ENCODE measurements around the gene ANOS1. TPM values are rescaled to one million over a fixed set of nuclear protein-coding genes. Genes with fewer than 3 reads are reported as not detected.
"Not testable (repeated sequence)": the region's sequence is repeated elsewhere in the genome, so short reads cannot be mapped to it uniquely, and the experiment has no call there.

Gene ANOS1
- total RNA-seq: under 1 TPM in 1 of 2 experiments, not detected in 1; 0.03 TPM

GRCh38 chrX:8731559-8732395 lies at the start of gene ANOS1:
Gene ANOS1 (minus strand): TSS chrX:8732137. CDS start chrX:8732036, 101 bp downstream.
- H3K36me3 Mint-ChIP-seq (ENCODE audit: low read depth): no peaks in the 10 kb centered on the region
- H3K4me1 Mint-ChIP-seq (ENCODE audit: low read depth): no peaks in the 10 kb centered on the region
- POLR2A ChIA-PET: no interaction called here
- no peaks in the 10 kb centered on the region for H3K9me3 Mint-ChIP-seq (ENCODE audit: insufficient read depth)
- H3K4me3 Mint-ChIP-seq: no peak within 1 kb of the TSS
- peaks cover 32% of the 10 kb centered on the region for H3K27me3 Mint-ChIP-seq (ENCODE audit: low read depth)
- ATAC-seq (no peak), DNase-seq (no peak)
- H3K27ac Mint-ChIP-seq: no peak within 1 kb of the TSS
- CTCF ChIA-PET: no interaction called here

GRCh38 chrX:8773117-8773516 lies 41.2 kb upstream of the ANOS1 start:
- no peak overlapping the region for H3K4me3 Mint-ChIP-seq
- no peak for ATAC-seq
- DNase-seq: no peak
- H3K36me3 Mint-ChIP-seq (ENCODE audit: low read depth): no peaks in the 10 kb centered on the region
- H3K27me3 Mint-ChIP-seq (ENCODE audit: low read depth): peaks cover 3% of the 10 kb centered on the region
- H3K9me3 Mint-ChIP-seq (ENCODE audit: insufficient read depth): no peaks in the 10 kb centered on the region
- POLR2A ChIA-PET: no interaction called here
- H3K4me1 Mint-ChIP-seq (ENCODE audit: low read depth): no peaks in the 10 kb centered on the region
- CTCF ChIA-PET: no interaction called here
- H3K27ac Mint-ChIP-seq: no peak overlapping the region

- ChIA-PET CTCF (no interaction called here), POLR2A (no interaction called here)
- Mint-ChIP-seq H3K36me3 (ENCODE audit: low read depth) (no peaks in the 10 kb centered on the region), H3K4me1 (ENCODE audit: low read depth) (peaks cover 3% of the 10 kb centered on the region), H3K27me3 (ENCODE audit: low read depth) (peaks cover 6% of the 10 kb centered on the region), H3K4me3 (no peak overlapping the region), H3K9me3 (ENCODE audit: insufficient read depth) (no peaks in the 10 kb centered on the region), H3K27ac (no peak overlapping the region)
- DNase-seq: no peak
- ATAC-seq: no peak
These were observed 28.1 kb upstream of the ANOS1 start for GRCh38 chrX:8760021-8760420.

GRCh38 chrX:8758706-8759105 lies 26.8 kb upstream of the ANOS1 start:
- H3K9me3 Mint-ChIP-seq (ENCODE audit: insufficient read depth); H3K27me3 Mint-ChIP-seq (ENCODE audit: low read depth); CTCF ChIA-PET: not testable (repeated sequence)

GRCh38 chrX:8757609-8758389 lies 25.9 kb upstream of the ANOS1 start:
- H3K4me1 Mint-ChIP-seq (ENCODE audit: low read depth); H3K27ac Mint-ChIP-seq; H3K4me3 Mint-ChIP-seq; DNase-seq; CTCF ChIA-PET; H3K36me3 Mint-ChIP-seq (ENCODE audit: low read depth); H3K27me3 Mint-ChIP-seq (ENCODE audit: low read depth); ATAC-seq; POLR2A ChIA-PET; H3K9me3 Mint-ChIP-seq (ENCODE audit: insufficient read depth): not testable (repeated sequence)

More at GRCh38 chrX:8758706-8759105, 26.8 kb upstream of the ANOS1 start:
- POLR2A ChIA-PET; H3K36me3 Mint-ChIP-seq (ENCODE audit: low read depth); H3K27ac Mint-ChIP-seq; ATAC-seq; H3K4me3 Mint-ChIP-seq; DNase-seq; H3K4me1 Mint-ChIP-seq (ENCODE audit: low read depth): not testable (repeated sequence)

- no peaks in the 10 kb centered on the region for H3K9me3 Mint-ChIP-seq (ENCODE audit: insufficient read depth)
- H3K4me1 Mint-ChIP-seq (ENCODE audit: low read depth): peaks cover 4% of the 10 kb centered on the region
- POLR2A ChIA-PET: no interaction called here
- H3K4me3 Mint-ChIP-seq: no peak overlapping the region
- no peaks in the 10 kb centered on the region for H3K27me3 Mint-ChIP-seq (ENCODE audit: low read depth)
- DNase-seq (no peak), ATAC-seq (no peak)
- CTCF ChIA-PET: interaction anchor here (0.7 to 1.6 kb wide), 3 partner anchors 8 to 17 kb away, joined by 3 to 4 read pairs (median 3); no protein-coding TSS in a partner anchor
- H3K36me3 Mint-ChIP-seq (ENCODE audit: low read depth): no peaks in the 10 kb centered on the region
- no peak overlapping the region for H3K27ac Mint-ChIP-seq
These were observed 23.9 kb upstream of the ANOS1 start for GRCh38 chrX:8755813-8756212.

- ChIA-PET CTCF (interaction anchor here (0.7 to 1.6 kb wide), 2 partner anchors 9 to 16 kb away, joined by 3 read pairs; no protein-coding TSS in a partner anchor), POLR2A (no interaction called here)
- no peak for DNase-seq
- H3K4me3 Mint-ChIP-seq: no peak overlapping the region
- no peaks in the 10 kb centered on the region for H3K27me3 Mint-ChIP-seq (ENCODE audit: low read depth)
- H3K27ac Mint-ChIP-seq: no peak overlapping the region
- no peaks in the 10 kb centered on the region for H3K9me3 Mint-ChIP-seq (ENCODE audit: insufficient read depth)
- no peak for ATAC-seq
- no peaks in the 10 kb centered on the region for H3K36me3 Mint-ChIP-seq (ENCODE audit: low read depth)
- H3K4me1 Mint-ChIP-seq (ENCODE audit: low read depth): peaks cover 4% of the 10 kb centered on the region
These were observed 23.2 kb upstream of the ANOS1 start for GRCh38 chrX:8755116-8755515.

GRCh38 chrX:8749697-8750096 lies 17.8 kb upstream of the ANOS1 start:
- no peaks in the 10 kb centered on the region for H3K4me1 Mint-ChIP-seq (ENCODE audit: low read depth)
- H3K27me3 Mint-ChIP-seq (ENCODE audit: low read depth): peaks cover 4% of the 10 kb centered on the region
- H3K9me3 Mint-ChIP-seq (ENCODE audit: insufficient read depth): no peaks in the 10 kb centered on the region
- H3K4me3 Mint-ChIP-seq: no peak overlapping the region
- H3K27ac Mint-ChIP-seq: no peak overlapping the region
- DNase-seq (no peak), ATAC-seq (no peak)
- POLR2A ChIA-PET: no interaction called here
- no peaks in the 10 kb centered on the region for H3K36me3 Mint-ChIP-seq (ENCODE audit: low read depth)
- CTCF ChIA-PET: interaction anchor here (0.9 to 1.0 kb wide), 2 partner anchors 11 to 65 kb away, joined by 4 to 6 read pairs; no protein-coding TSS in a partner anchor

- H3K4me3 Mint-ChIP-seq: no peak overlapping the region
- POLR2A ChIA-PET: no interaction called here
These were observed 16.9 kb upstream of the ANOS1 start for GRCh38 chrX:8748855-8749254.

GRCh38 chrX:8743126-8743732 lies 11.3 kb upstream of the ANOS1 start:
- H3K4me3 Mint-ChIP-seq: no peak overlapping the region

More at GRCh38 chrX:8748855-8749254, 16.9 kb upstream of the ANOS1 start:
- no peaks in the 10 kb centered on the region for H3K36me3 Mint-ChIP-seq (ENCODE audit: low read depth)
- ATAC-seq (no peak), DNase-seq (no peak)
- H3K27me3 Mint-ChIP-seq (ENCODE audit: low read depth): peaks cover 4% of the 10 kb centered on the region
- H3K9me3 Mint-ChIP-seq (ENCODE audit: insufficient read depth): no peaks in the 10 kb centered on the region
- CTCF ChIA-PET: interaction anchor here (1.0 kb wide), 1 partner anchor 10 kb away, joined by 6 read pairs; no protein-coding TSS in a partner anchor
- no peak overlapping the region for H3K27ac Mint-ChIP-seq
- no peaks in the 10 kb centered on the region for H3K4me1 Mint-ChIP-seq (ENCODE audit: low read depth)

GRCh38 chrX:8741981-8742380 lies 10.0 kb upstream of the ANOS1 start:
- no peak for DNase-seq
- H3K4me3 Mint-ChIP-seq: no peak overlapping the region
- CTCF ChIA-PET: interaction anchor here (1.2 to 1.6 kb wide), 3 partner anchors 9 to 74 kb away, joined by 3 to 6 read pairs (median 3); no protein-coding TSS in a partner anchor
- H3K9me3 Mint-ChIP-seq (ENCODE audit: insufficient read depth): no peaks in the 10 kb centered on the region
- H3K4me1 Mint-ChIP-seq (ENCODE audit: low read depth): no peaks in the 10 kb centered on the region
- H3K27ac Mint-ChIP-seq: no peak overlapping the region
- no peaks in the 10 kb centered on the region for H3K27me3 Mint-ChIP-seq (ENCODE audit: low read depth)
- POLR2A ChIA-PET: no interaction called here
- H3K36me3 Mint-ChIP-seq (ENCODE audit: low read depth): no peaks in the 10 kb centered on the region
- no peak for ATAC-seq

More at GRCh38 chrX:8743126-8743732, 11.3 kb upstream of the ANOS1 start:
- ChIA-PET CTCF (interaction anchor here (1.2 to 1.6 kb wide), 2 partner anchors 12 to 73 kb away, joined by 4 to 6 read pairs; no protein-coding TSS in a partner anchor), POLR2A (no interaction called here)
- ATAC-seq (no peak), DNase-seq (peak; percentile 56)
- Mint-ChIP-seq H3K27me3 (ENCODE audit: low read depth) (no peaks in the 10 kb centered on the region), H3K27ac (no peak overlapping the region), H3K9me3 (ENCODE audit: insufficient read depth) (no peaks in the 10 kb centered on the region), H3K36me3 (ENCODE audit: low read depth) (no peaks in the 10 kb centered on the region), H3K4me1 (ENCODE audit: low read depth) (no peaks in the 10 kb centered on the region)

Measured in activated CD8-positive, alpha-beta T cell treated with anti-CD3 and anti-CD28 coated beads, Interleukin-2, amount 10 ng/mL, durations not matched to agents 7 days and 5 days (primary cell).